Common myeloid progenitor, CD34-positive (primary cell): ENCODE data around the gene SPNS1.

Experiments
- CTCF ChIA-PET: fragments of 350-600 bp; sonication (Branson Sonifier 250); formaldehyde crosslinking; loops from one replicate; lab custom pipeline; 2021; ENCODE audit warnings: antibody characterized with exemption; lab: Charles Lee
- POLR2A ChIA-PET: fragments of 350-600 bp; sonication (Branson Sonifier 250); formaldehyde crosslinking; loops from one replicate; lab custom pipeline; 2021; ENCODE audit warnings: antibody characterized with exemption; lab: Charles Lee
- DNase-seq, 3 donors: peaks; one replicate each; pipeline versions ENCODE4 v3.0.0 to v3.0.0-alpha.2; 2013
- H3K27ac ChIP-seq, 2 experiments: 1 replicate in 1 of 2; 2 replicates in 1 of 2; pipeline ENCODE4 v1.7.0; 2013; ENCODE audit warnings: inconsistent platforms in 2 of 2, low read length in 2 of 2, mild to moderate bottlenecking in 2 of 2, low read depth in 1 of 2, moderate library complexity in 1 of 2; ENCODE audit not compliant: severe bottlenecking in 2 of 2, insufficient read depth in 1 of 2, poor library complexity in 1 of 2
- H3K27me3 ChIP-seq, 5 experiments: replicated peaks in 2 of 5; 1 replicate in 3 of 5; 2 replicates in 2 of 5; pipeline versions ENCODE4 v1.6.1 to v1.7.0; 2013; ENCODE audit warnings: low read length in 4 of 5, mild to moderate bottlenecking in 2 of 5, moderate library complexity in 2 of 5, inconsistent platforms in 1 of 5; ENCODE audit not compliant: insufficient read depth in 5 of 5, control insufficient read depth in 4 of 5
- H3K36me3 ChIP-seq, 4 experiments: 1 replicate in 2 of 4; 2 replicates in 2 of 4; pipeline versions ENCODE4 v1.6.1 to v1.7.0; 2013; ENCODE audit warnings: low read length in 3 of 4, control low read depth in 1 of 4, mild to moderate bottlenecking in 1 of 4; ENCODE audit not compliant: control insufficient read depth in 4 of 4, insufficient read depth in 4 of 4
- H3K4me1 ChIP-seq, 4 experiments: 1 replicate in 3 of 4; 2 replicates in 1 of 4; pipeline versions ENCODE4 v1.6.1 to v1.7.1; 2013; ENCODE audit warnings: low read length in 3 of 4, mild to moderate bottlenecking in 3 of 4, control low read depth in 1 of 4, inconsistent platforms in 1 of 4, moderate library complexity in 1 of 4; ENCODE audit not compliant: control insufficient read depth in 4 of 4, insufficient read depth in 4 of 4; ENCODE audit errors: control extremely low read depth in 1 of 4
- H3K4me3 ChIP-seq, 7 experiments: 1 replicate in 4 of 7; 2 replicates in 3 of 7; pipeline versions ENCODE4 v1.5.1 to v1.7.0; 2013; ENCODE audit warnings: mild to moderate bottlenecking in 7 of 7, low read length in 6 of 7, moderate library complexity in 6 of 7, inconsistent platforms in 2 of 7, low read depth in 2 of 7, control low read depth in 1 of 7; ENCODE audit not compliant: insufficient read depth in 4 of 7, control insufficient read depth in 1 of 7; ENCODE audit errors: extremely low read depth in 1 of 7
- H3K9me3 ChIP-seq, 5 experiments: 1 replicate in 4 of 5; 2 replicates in 1 of 5; pipeline versions ENCODE4 v1.6.1 to v1.7.1; 2013; ENCODE audit warnings: low read length in 4 of 5, mild to moderate bottlenecking in 2 of 5, inconsistent platforms in 1 of 5, low read depth in 1 of 5, moderate library complexity in 1 of 5; ENCODE audit not compliant: control insufficient read depth in 4 of 5, insufficient read depth in 2 of 5; ENCODE audit errors: control extremely low read depth in 1 of 5
- WGBS: methylation state at CpG from one replicate; pipeline ENCODE4 v1.1.5; 2013; ENCODE audit not compliant: insufficient coverage; 5-methylcytosine and 5-hydroxymethylcytosine counted together

SPNS1 gene

DNA sequence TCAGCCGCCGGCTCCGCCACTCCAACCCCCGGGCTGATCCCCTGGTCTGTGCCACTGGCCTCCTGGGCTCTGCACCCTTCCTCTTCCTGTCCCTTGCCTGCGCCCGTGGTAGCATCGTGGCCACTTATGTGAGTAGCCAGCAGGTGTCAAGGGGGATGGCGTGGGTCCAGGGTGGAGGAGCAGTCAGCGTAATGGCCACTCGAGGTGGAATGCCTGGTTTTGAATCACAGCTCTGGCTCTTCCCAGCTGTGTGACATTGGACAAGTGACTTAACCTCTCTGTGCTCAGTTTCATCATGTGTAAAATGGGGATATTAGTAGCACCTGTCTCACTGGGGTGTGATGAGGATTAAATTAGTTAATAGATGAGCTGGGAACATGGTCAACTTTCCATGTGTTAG lies 7.8 kb downstream of the SPNS1 start:
- POLR2A ChIA-PET = no interaction called here
- Histone ChIP-seq H3K4me3 (no peak overlapping the region), H3K27me3 (no peaks in the 10 kb centered on the region), H3K27ac (no peak overlapping the region), H3K4me1 (peaks cover 0 to 25% (median 23%) of the 10 kb centered on the region in 4 experiments), H3K9me3 (peaks cover 0 to 20% (median 10%) of the 10 kb centered on the region in 5 experiments), H3K36me3 (peaks cover 2 to 59% (median 39%) of the 10 kb centered on the region in 4 experiments)
- CTCF ChIA-PET = interaction anchor here (1.0 to 1.5 kb wide), 2 partner anchors 8 to 24 kb away, joined by 3 to 4 read pairs; partner anchors contain the start of gene SPNS1
- no peak for DNase-seq
- 100% methylated on average over 10 of the region's 10 CpGs for WGBS

- no peak overlapping the region for H3K27ac ChIP-seq
- CTCF ChIA-PET = interaction anchor here (1.0 to 1.5 kb wide), 2 partner anchors 9 to 24 kb away, joined by 3 to 4 read pairs; partner anchors contain the start of gene SPNS1
- H3K4me1 ChIP-seq = peaks cover 0 to 25% (median 23%) of the 10 kb centered on the region in 4 experiments
- peaks cover 0 to 20% (median 10%) of the 10 kb centered on the region in 5 experiments for H3K9me3 ChIP-seq
- H3K4me3 ChIP-seq = no peak overlapping the region
- 98% methylated on average over 10 of the region's 11 CpGs for WGBS
- POLR2A ChIA-PET = no interaction called here
- no peak for DNase-seq
- no peaks in the 10 kb centered on the region for H3K27me3 ChIP-seq
- H3K36me3 ChIP-seq = peaks cover 2 to 55% (median 37%) of the 10 kb centered on the region in 4 experiments
Observed at GRCh38 chr16:28982949-28983348, 8.4 kb downstream of the SPNS1 start.

- ChIA-PET CTCF (interaction anchor here (1.3 to 1.5 kb wide), 2 partner anchors 10 to 24 kb away, joined by 3 to 4 read pairs; partner anchors contain the start of gene SPNS1), POLR2A (no interaction called here)
- Histone ChIP-seq H3K4me1 (peaks cover 0 to 25% (median 23%) of the 10 kb centered on the region in 4 experiments), H3K4me3 (peak overlapping the region in 1 of 7 experiments; percentile 4), H3K36me3 (peaks cover 0 to 50% (median 33%) of the 10 kb centered on the region in 4 experiments), H3K27me3 (no peaks in the 10 kb centered on the region), H3K9me3 (peaks cover 0 to 20% (median 10%) of the 10 kb centered on the region in 5 experiments), H3K27ac (no peak overlapping the region)
- WGBS = 98% methylated on average over 18 of the region's 18 CpGs
- no peak for DNase-seq
Observed at GRCh38 chr16:28983644-28984043, 9.1 kb downstream of the SPNS1 start.

- Histone ChIP-seq H3K27me3 (no peaks in the 10 kb centered on the region), H3K4me3 (peak overlapping the region in 4 of 7 experiments; percentile 34 to 67 (median 47)), H3K36me3 (peaks cover 0 to 45% (median 31%) of the 10 kb centered on the region in 4 experiments), H3K27ac (no peak overlapping the region), H3K9me3 (peaks cover 0 to 20% (median 10%) of the 10 kb centered on the region in 5 experiments), H3K4me1 (peaks cover 0 to 25% (median 23%) of the 10 kb centered on the region in 4 experiments)
- whole genome bisulfite sequencing = 90% methylated on average over 2 of the region's 12 CpGs
- ChIA-PET POLR2A (no interaction called here), CTCF (interaction anchor here (1.3 to 1.5 kb wide), 2 partner anchors 23 to 27 kb away, joined by 3 to 6 read pairs; no protein-coding TSS in a partner anchor)
- DNase-seq = no peak
Observed at GRCh38 chr16:28984091-28984490, 9.5 kb downstream of the SPNS1 start.

DNA sequence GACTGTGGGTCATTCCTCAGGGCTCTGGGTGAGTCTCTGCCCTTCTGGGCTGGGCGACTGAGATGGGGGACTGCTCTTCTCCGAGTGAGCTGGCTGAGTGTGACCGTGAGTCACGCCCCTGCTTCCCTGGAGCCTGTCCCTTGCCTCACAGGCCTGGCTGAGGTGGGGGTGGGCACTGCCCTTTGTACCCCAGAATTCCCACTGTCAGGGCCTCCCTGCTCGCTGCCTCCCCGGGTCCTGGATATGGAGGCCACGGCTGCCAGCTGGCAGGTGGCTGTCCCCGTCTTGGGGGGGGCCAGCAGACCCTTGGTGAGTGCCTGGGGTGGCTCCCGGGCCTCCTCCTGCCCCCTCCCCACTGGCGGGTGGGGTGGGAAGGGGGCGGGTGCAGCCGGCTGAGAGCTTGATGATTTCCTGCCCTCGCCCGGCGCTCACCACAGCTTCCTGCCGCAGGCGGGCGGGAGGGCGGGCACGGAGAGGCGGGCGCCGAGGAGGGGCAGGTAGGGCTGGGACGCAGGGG lies 10.1 kb downstream of the SPNS1 start, which contains the start of gene LAT:
TSS of gene LAT (plus strand) at position 434 of the 517 bp plus-strand sequence. CDS start 366 bp downstream, outside the sequence.
- DNase-seq = peak; percentile 64 to 88 (median 83)
- POLR2A ChIA-PET = no interaction called here
- WGBS = 0% methylated on average over 6 of the region's 24 CpGs
- Histone ChIP-seq H3K27me3 (no peaks in the 10 kb centered on the region), H3K36me3 (peaks cover 0 to 43% (median 30%) of the 10 kb centered on the region in 4 experiments), H3K27ac (no peak within 1 kb of the TSS), H3K9me3 (peaks cover 0 to 20% (median 10%) of the 10 kb centered on the region in 5 experiments), H3K4me1 (peaks cover 0 to 25% (median 23%) of the 10 kb centered on the region in 4 experiments), H3K4me3 (peak within 1 kb of the TSS in 4 of 7 experiments; percentile 34 to 67 (median 51))
- CTCF ChIA-PET = interaction anchor here (1.2 to 1.5 kb wide), 4 partner anchors 10 to 27 kb away, joined by 3 to 6 read pairs (median 4); partner anchors contain the start of gene SPNS1

- 53% methylated on average over 15 of the region's 19 CpGs for WGBS
- ChIA-PET CTCF (interaction anchor here (0.5 to 2.0 kb wide), 6 partner anchors 8 to 26 kb away, joined by 3 to 9 read pairs (median 4); partner anchors contain the start of gene SPNS1), POLR2A (no interaction called here)
- H3K9me3 ChIP-seq = peaks cover 0 to 20% (median 10%) of the 10 kb centered on the region in 5 experiments
- H3K27me3 ChIP-seq = no peaks in the 10 kb centered on the region
- peaks cover 0 to 44% (median 28%) of the 10 kb centered on the region in 4 experiments for H3K36me3 ChIP-seq
- peak overlapping the region in 2 of 7 experiments; percentile 47 to 54 for H3K4me3 ChIP-seq
- no peak for DNase-seq
- H3K27ac ChIP-seq = no peak overlapping the region
- peaks cover 0 to 25% (median 23%) of the 10 kb centered on the region in 4 experiments for H3K4me1 ChIP-seq
Observed at GRCh38 chr16:28985211-28986041, 10.8 kb downstream of the SPNS1 start.
